Measurements from ENCODE around the gene ACTR1B. TPM values are rescaled to one million over a fixed set of nuclear protein-coding genes. Genes with fewer than 3 reads are reported as not detected.
"Not testable (repeated sequence)": the region's sequence is repeated elsewhere in the genome, so short reads cannot be mapped to it uniquely, and the experiment has no call there.

The ACTR1B gene
- total RNA-seq, 1 experiment from 2014 or later = 36.3 TPM

- no peak for DNase-seq (ENCODE audit: low spot score)
- Histone ChIP-seq H3K4me1 (ENCODE audit: insufficient read depth, low read length, poor library complexity, severe bottlenecking) (no peaks in the 10 kb centered on the region), H3K36me3 (ENCODE audit: insufficient read depth, low read length, poor library complexity, severe bottlenecking) (no peaks in the 10 kb centered on the region), H3K27me3 (replicated peaks; ENCODE audit: insufficient read depth, low read depth, low read length, poor library complexity) (no peaks in the 10 kb centered on the region), H3K27ac (ENCODE audit: low read depth, low read length, poor library complexity, severe bottlenecking) (no peak overlapping the region), H3K4me3 (ENCODE audit: low read depth, low read length, poor library complexity, severe bottlenecking) (no peak overlapping the region), H3K9me3 (ENCODE audit: low read depth, low read length, poor library complexity, severe bottlenecking) (no peaks in the 10 kb centered on the region)
- TF ChIP-seq CTCF (conservative IDR thresholded peaks at IDR 0.05; ENCODE audit: low read depth, low read length) (no peak), EZH2 (IDR thresholded peaks at IDR 0.05; ENCODE audit: borderline replicate concordance, low read depth, low read length, poor library complexity, severe bottlenecking) (no peak)
- intact Hi-C loops (cut with micrococcal nuclease; ENCODE audit: unreplicated experiment) = no loop called here
- POLR2A ChIA-PET (ENCODE audit: low non-redundant PET) = no interaction called here
- no TSS peak for BruUV-seq (replicated peaks)
- CTCF ChIA-PET = no interaction called here
These were observed 29.6 kb upstream of the ACTR1B start for GRCh38 chr2:97693476-97693875.

GRCh38 chr2:97691166-97691565 is 27.3 kb upstream of the ACTR1B start:
- no peaks in the 10 kb centered on the region for H3K27me3 ChIP-seq (replicated peaks; ENCODE audit: insufficient read depth, low read depth, low read length, poor library complexity)
- no peak for DNase-seq (ENCODE audit: low spot score)
- POLR2A ChIA-PET (ENCODE audit: low non-redundant PET) = no interaction called here
- no peaks in the 10 kb centered on the region for H3K36me3 ChIP-seq (ENCODE audit: insufficient read depth, low read length, poor library complexity, severe bottlenecking)
- no peak overlapping the region for H3K27ac ChIP-seq (ENCODE audit: low read depth, low read length, poor library complexity, severe bottlenecking)
- no peaks in the 10 kb centered on the region for H3K9me3 ChIP-seq (ENCODE audit: low read depth, low read length, poor library complexity, severe bottlenecking)
- H3K4me1 ChIP-seq (ENCODE audit: insufficient read depth, low read length, poor library complexity, severe bottlenecking) = no peaks in the 10 kb centered on the region
- no peak for TF ChIP-seq CTCF (conservative IDR thresholded peaks at IDR 0.05; ENCODE audit: low read depth, low read length)
- intact Hi-C loops (cut with micrococcal nuclease; ENCODE audit: unreplicated experiment) = no loop called here
- CTCF ChIA-PET = interaction anchor here (1.0 kb wide), 1 partner anchor 9 kb away, joined by 5 read pairs; no protein-coding TSS in a partner anchor
- BruUV-seq (replicated peaks) = no TSS peak
- H3K4me3 ChIP-seq (ENCODE audit: low read depth, low read length, poor library complexity, severe bottlenecking) = no peak overlapping the region

- Histone ChIP-seq H3K36me3 (ENCODE audit: insufficient read depth, low read length, poor library complexity, severe bottlenecking) (no peaks in the 10 kb centered on the region), H3K27ac (ENCODE audit: low read depth, low read length, poor library complexity, severe bottlenecking) (no peak overlapping the region), H3K4me3 (ENCODE audit: low read depth, low read length, poor library complexity, severe bottlenecking) (no peak overlapping the region), H3K9me3 (ENCODE audit: low read depth, low read length, poor library complexity, severe bottlenecking) (no peaks in the 10 kb centered on the region), H3K27me3 (replicated peaks; ENCODE audit: insufficient read depth, low read depth, low read length, poor library complexity) (no peaks in the 10 kb centered on the region), H3K4me1 (ENCODE audit: insufficient read depth, low read length, poor library complexity, severe bottlenecking) (no peaks in the 10 kb centered on the region)
- ChIA-PET CTCF (no interaction called here), POLR2A (ENCODE audit: low non-redundant PET) (no interaction called here)
- DNase-seq (ENCODE audit: low spot score) = no peak
- intact Hi-C loops (cut with micrococcal nuclease; ENCODE audit: unreplicated experiment) = no loop called here
- TF ChIP-seq CTCF (conservative IDR thresholded peaks at IDR 0.05; ENCODE audit: low read depth, low read length) (no peak), EZH2 (IDR thresholded peaks at IDR 0.05; ENCODE audit: borderline replicate concordance, low read depth, low read length, poor library complexity, severe bottlenecking) (no peak)
- BruUV-seq (replicated peaks) = no TSS peak
These were observed 24.4 kb upstream of the ACTR1B start for GRCh38 chr2:97688062-97688827.

GRCh38 chr2:97687235-97687634 is 23.4 kb upstream of the ACTR1B start:
- POLR2A ChIA-PET (ENCODE audit: low non-redundant PET); DNase-seq (ENCODE audit: low spot score); H3K27ac ChIP-seq (ENCODE audit: low read depth, low read length, poor library complexity, severe bottlenecking); intact Hi-C loops (cut with micrococcal nuclease; ENCODE audit: unreplicated experiment); BruUV-seq (replicated peaks); H3K4me1 ChIP-seq (ENCODE audit: insufficient read depth, low read length, poor library complexity, severe bottlenecking); CTCF ChIA-PET; H3K4me3 ChIP-seq (ENCODE audit: low read depth, low read length, poor library complexity, severe bottlenecking); H3K9me3 ChIP-seq (ENCODE audit: low read depth, low read length, poor library complexity, severe bottlenecking); H3K36me3 ChIP-seq (ENCODE audit: insufficient read depth, low read length, poor library complexity, severe bottlenecking); H3K27me3 ChIP-seq (replicated peaks; ENCODE audit: insufficient read depth, low read depth, low read length, poor library complexity): not testable (repeated sequence)

Data from A673 (cell line).